H9 (cell line): ENCODE measurements around the gene ARMC10. TPM values are rescaled to one million over a fixed set of nuclear protein-coding genes. Genes with fewer than 3 reads are reported as not detected.

Source experiments
- DNase-seq: peaks from one replicate; pipeline ENCODE4 v3.0.0-alpha.2; 2017
- H2AFZ ChIP-seq: one replicate; pipeline ENCODE4 v1.6.1; 2013; ENCODE audit warnings: mild to moderate bottlenecking, low read length, control low read depth, moderate library complexity
- H2AK5ac ChIP-seq: 2 replicates; pipeline ENCODE4 v1.6.1; 2013; ENCODE audit warnings: low read length, control low read depth, mixed read lengths; ENCODE audit not compliant: insufficient read length
- H2BK120ac ChIP-seq: one replicate; pipeline ENCODE4 v1.6.1; 2013; ENCODE audit warnings: low read depth, mild to moderate bottlenecking, low read length, control low read depth, inconsistent platforms; ENCODE audit not compliant: poor library complexity, severe bottlenecking
- H2BK12ac ChIP-seq: 2 replicates; pipeline ENCODE4 v1.6.1; 2013; ENCODE audit warnings: low read length, control low read depth, mixed read lengths, low read depth; ENCODE audit not compliant: insufficient read length
- H2BK15ac ChIP-seq: 2 replicates; pipeline ENCODE4 v1.6.1; 2013; ENCODE audit warnings: low read depth, low read length, control low read depth
- H2BK20ac ChIP-seq: one replicate; pipeline ENCODE4 v1.6.1; 2013; ENCODE audit warnings: low read depth, mild to moderate bottlenecking, low read length, control low read depth, inconsistent platforms; ENCODE audit not compliant: poor library complexity, severe bottlenecking
- H2BK5ac ChIP-seq: 2 replicates; pipeline ENCODE4 v1.6.1; 2013; ENCODE audit warnings: low read length, control low read depth, mixed read lengths; ENCODE audit not compliant: insufficient read length
- H3K14ac ChIP-seq: 2 replicates; pipeline ENCODE4 v1.6.1; 2013; ENCODE audit warnings: low read length, control low read depth; ENCODE audit not compliant: insufficient read depth
- H3K18ac ChIP-seq: 2 replicates; pipeline ENCODE4 v1.6.1; 2013; ENCODE audit warnings: low read depth, mild to moderate bottlenecking, mixed read lengths, low read length, control low read depth; ENCODE audit not compliant: insufficient read length
- H3K23ac ChIP-seq: 2 replicates; pipeline ENCODE4 v1.6.1; 2013; ENCODE audit warnings: low read length, control low read depth, mixed read lengths, low read depth; ENCODE audit not compliant: insufficient read length
- H3K23me2 ChIP-seq: 2 replicates; pipeline ENCODE4 v1.6.1; 2013; ENCODE audit warnings: low read depth, mild to moderate bottlenecking, mixed read lengths, low read length, control low read depth; ENCODE audit not compliant: insufficient read length, poor library complexity, severe bottlenecking
- H3K27ac ChIP-seq: 2 replicates; pipeline ENCODE4 v1.5.1; 2013; ENCODE audit warnings: low read length, control low read depth, mixed read lengths, low read depth; ENCODE audit not compliant: insufficient read length
- H3K27me3 ChIP-seq: 2 replicates; pipeline ENCODE4 v1.6.1; 2013; ENCODE audit warnings: low read length, control low read depth, inconsistent platforms; ENCODE audit not compliant: insufficient read depth
- H3K4ac ChIP-seq: 2 replicates; pipeline ENCODE4 v1.6.1; 2013; ENCODE audit warnings: low read depth, mild to moderate bottlenecking, control low read depth, inconsistent platforms, low read length, moderate library complexity
- H3K4me1 ChIP-seq: 2 replicates; pipeline ENCODE4 v1.6.1; 2013; ENCODE audit warnings: low read length, control low read depth, inconsistent platforms; ENCODE audit not compliant: insufficient read depth
- H3K4me2 ChIP-seq: 2 replicates; pipeline ENCODE4 v1.6.1; 2013; ENCODE audit warnings: low read length, control low read depth, mixed read lengths; ENCODE audit not compliant: insufficient read length, insufficient read depth
- H3K56ac ChIP-seq: 2 replicates; pipeline ENCODE4 v1.6.1; 2013; ENCODE audit warnings: low read depth, mild to moderate bottlenecking, mixed read lengths, low read length, control low read depth; ENCODE audit not compliant: insufficient read length
- H3K79me1 ChIP-seq: 2 replicates; pipeline ENCODE4 v1.6.1; 2013; ENCODE audit warnings: low read depth, mild to moderate bottlenecking, moderate library complexity, low read length, control low read depth, inconsistent platforms; ENCODE audit not compliant: insufficient read depth, poor library complexity, severe bottlenecking
- H3K79me2 ChIP-seq: 2 replicates; pipeline ENCODE4 v1.6.1; 2013; ENCODE audit warnings: low read length, control low read depth, inconsistent platforms; ENCODE audit not compliant: insufficient read depth
- H3K9ac ChIP-seq: 2 replicates; pipeline ENCODE4 v1.6.1; 2013; ENCODE audit warnings: low read length, control low read depth, mixed read lengths; ENCODE audit not compliant: insufficient read length; ENCODE audit errors: extremely low read depth
- H3K9me3 ChIP-seq: one replicate; pipeline ENCODE4 v1.6.1; 2013; ENCODE audit warnings: low read depth, low read length, inconsistent platforms; ENCODE audit not compliant: control insufficient read depth
- H3T11ph ChIP-seq: one replicate; pipeline ENCODE4 v1.6.1; 2013; ENCODE audit warnings: mild to moderate bottlenecking, low read length, control low read depth, inconsistent platforms
- H4K20me1 ChIP-seq: one replicate; pipeline ENCODE4 v1.6.1; 2013; ENCODE audit not compliant: control insufficient read depth, insufficient read length, insufficient read depth
- H4K5ac ChIP-seq: 2 replicates; pipeline ENCODE4 v1.6.1; 2013; ENCODE audit warnings: low read depth, mild to moderate bottlenecking, mixed read lengths, low read length, control low read depth; ENCODE audit not compliant: insufficient read length
- H4K8ac ChIP-seq: replicated peaks from 2 replicates; pipeline ENCODE4 v1.6.1; 2013; ENCODE audit warnings: low read length, control low read depth, mixed read lengths, low read depth; ENCODE audit not compliant: insufficient read length
- H4K91ac ChIP-seq: 2 replicates; pipeline ENCODE4 v1.6.1; 2013; ENCODE audit warnings: low read depth, mild to moderate bottlenecking, moderate library complexity, mixed read lengths, low read length, control low read depth; ENCODE audit not compliant: insufficient read length
- H3K27ac Mint-ChIP-seq, 3 experiments: 2 replicates in 2 of 3; 3 replicates in 1 of 3; pipeline ENCODE4 v1.8.0; 2020 to 2021; ENCODE audit warnings: mixed read lengths in 3 of 3, mild to moderate bottlenecking in 1 of 3, moderate library complexity in 1 of 3
- H3K27me3 Mint-ChIP-seq: 2 replicates; pipeline ENCODE4 v1.8.0; 2021; ENCODE audit warnings: low read depth, mild to moderate bottlenecking, moderate library complexity, mixed read lengths
- H3K36me3 Mint-ChIP-seq, 3 experiments: 2 replicates in 2 of 3; 3 replicates in 1 of 3; pipeline ENCODE4 v1.8.0; 2020 to 2021; ENCODE audit warnings: low read depth in 3 of 3, mixed read lengths in 3 of 3; ENCODE audit not compliant: insufficient read depth in 1 of 3
- H3K4me1 Mint-ChIP-seq, 2 experiments: 2 replicates each; pipeline ENCODE4 v1.8.0; 2020; ENCODE audit warnings: mixed read lengths in 2 of 2
- H3K4me3 Mint-ChIP-seq, 2 experiments: 2 replicates in 1 of 2; 3 replicates in 1 of 2; pipeline ENCODE4 v1.8.0; 2020 to 2021; ENCODE audit warnings: mild to moderate bottlenecking in 2 of 2, mixed read lengths in 2 of 2, moderate library complexity in 1 of 2
- H3K9me3 Mint-ChIP-seq, 2 experiments: 2 replicates in 1 of 2; 3 replicates in 1 of 2; pipeline ENCODE4 v1.8.0; 2020; ENCODE audit warnings: mild to moderate bottlenecking in 2 of 2, mixed read lengths in 2 of 2, moderate library complexity in 1 of 2
- WGBS: extraction: QIAGEN DNeasy Blood & Tissue Kit; methylation state at CpG from one replicate; pipeline ENCODE4 v1.1.7; 2013; ENCODE audit warnings: missing lambda C conversion rate, low lambda C conversion rate, mixed read lengths; ENCODE audit not compliant: insufficient read length; ENCODE audit errors: extremely low coverage; 5-methylcytosine and 5-hydroxymethylcytosine counted together
- total RNA-seq: library from RNA; stranded (reverse); gene quantifications from 2 replicates; pipeline ENCODE4 v1.2.1, GENCODE V29; 2021
- TF ChIP-seq, protein P1 (sequence below): fragments of 200-600 bp; sonication (generic); conservative IDR thresholded peaks from 3 replicates; pipeline ENCODE4 v1.8.0; 2021; ENCODE audit warnings: antibody characterized with exemption, mild to moderate bottlenecking

Gene ARMC10
- total RNA-seq, 1 experiment from 2014 or later: 46.8 TPM

- no peak overlapping the region for H3K4me2 ChIP-seq
- no CpG with 5 or more reads among the region's 2 CpGs for WGBS
- no peaks in the 10 kb centered on the region for H3K27me3 Mint-ChIP-seq
Observed at GRCh38 chr7:103101543-103101942, 26.6 kb downstream of the ARMC10 start.

More at GRCh38 chr7:103101543-103101942, 26.6 kb downstream of the ARMC10 start:
- Histone ChIP-seq H2BK12ac (no peak overlapping the region), H3K14ac (no peak overlapping the region), H2BK20ac (no peak overlapping the region), H3K56ac (no peak overlapping the region), H4K8ac (no peak overlapping the region), H3K27ac (no peak overlapping the region), H3K79me1 (no peaks in the 10 kb centered on the region), H4K91ac (no peak overlapping the region), H3K79me2 (no peaks in the 10 kb centered on the region), H3K4me1 (peaks cover 2% of the 10 kb centered on the region; the same call in 1 of the 2 replicates), H3K9me3 (no peaks in the 10 kb centered on the region), H3K4ac (no peak overlapping the region), H3K27me3 (no peaks in the 10 kb centered on the region), H3T11ph (no peak overlapping the region), H2BK15ac (no peak overlapping the region), H2BK120ac (no peak overlapping the region), H2AFZ (no peak overlapping the region), H2BK5ac (no peak overlapping the region), H3K9ac (no peak overlapping the region), H2AK5ac (no peak overlapping the region), H4K5ac (no peak overlapping the region), H3K23ac (no peak overlapping the region), H4K20me1 (no peaks in the 10 kb centered on the region), H3K18ac (no peak overlapping the region), H3K23me2 (no peaks in the 10 kb centered on the region)
- TF ChIP-seq, protein P1, sequence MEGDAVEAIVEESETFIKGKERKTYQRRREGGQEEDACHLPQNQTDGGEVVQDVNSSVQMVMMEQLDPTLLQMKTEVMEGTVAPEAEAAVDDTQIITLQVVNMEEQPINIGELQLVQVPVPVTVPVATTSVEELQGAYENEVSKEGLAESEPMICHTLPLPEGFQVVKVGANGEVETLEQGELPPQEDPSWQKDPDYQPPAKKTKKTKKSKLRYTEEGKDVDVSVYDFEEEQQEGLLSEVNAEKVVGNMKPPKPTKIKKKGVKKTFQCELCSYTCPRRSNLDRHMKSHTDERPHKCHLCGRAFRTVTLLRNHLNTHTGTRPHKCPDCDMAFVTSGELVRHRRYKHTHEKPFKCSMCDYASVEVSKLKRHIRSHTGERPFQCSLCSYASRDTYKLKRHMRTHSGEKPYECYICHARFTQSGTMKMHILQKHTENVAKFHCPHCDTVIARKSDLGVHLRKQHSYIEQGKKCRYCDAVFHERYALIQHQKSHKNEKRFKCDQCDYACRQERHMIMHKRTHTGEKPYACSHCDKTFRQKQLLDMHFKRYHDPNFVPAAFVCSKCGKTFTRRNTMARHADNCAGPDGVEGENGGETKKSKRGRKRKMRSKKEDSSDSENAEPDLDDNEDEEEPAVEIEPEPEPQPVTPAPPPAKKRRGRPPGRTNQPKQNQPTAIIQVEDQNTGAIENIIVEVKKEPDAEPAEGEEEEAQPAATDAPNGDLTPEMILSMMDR: no peak
- no peak overlapping the region for H3K27ac Mint-ChIP-seq
- peaks cover 3 to 26% (median 24%) of the 10 kb centered on the region in 3 experiments; a peak in 6 of 7 replicates for H3K36me3 Mint-ChIP-seq
- peaks cover 7% of the 10 kb centered on the region in 2 experiments for H3K4me1 Mint-ChIP-seq
- no peaks in the 10 kb centered on the region for H3K9me3 Mint-ChIP-seq
- H3K4me3 Mint-ChIP-seq: no peak overlapping the region
- no peak for DNase-seq
